GM21528 (cell line): ENCODE measurements around the gene DSG3.
"Not testable (repeated sequence)": the region's sequence is repeated elsewhere in the genome, so short reads cannot be mapped to it uniquely, and the experiment has no call there.

ENCODE experiments used
- ATAC-seq: cut with Tn5 transposase; IDR thresholded peaks from one replicate; pipeline ENCODE4 v1.9.1; 2021; ENCODE audit warnings: mild to moderate bottlenecking, moderate library complexity; ENCODE audit not compliant: unreplicated experiment, low FRiP score

Gene DSG3

GRCh38 chr18:31489311-31489710 is 41.8 kb downstream of the DSG3 start:
- ATAC-seq: no peak

- peak; percentile 67 for ATAC-seq
Measured at GRCh38 chr18:31490387-31490786, 42.8 kb downstream of the DSG3 start.

- no peak for ATAC-seq
Measured at GRCh38 chr18:31490833-31491232, 43.3 kb downstream of the DSG3 start.

- no peak for ATAC-seq
Measured at GRCh38 chr18:31491586-31491985, 44.0 kb downstream of the DSG3 start.

- ATAC-seq: no peak
Measured at GRCh38 chr18:31492671-31493070, 45.1 kb downstream of the DSG3 start.

GRCh38 chr18:31493171-31493570 is 45.6 kb downstream of the DSG3 start:
- no peak for ATAC-seq

GRCh38 chr18:31493941-31494340 is 46.4 kb downstream of the DSG3 start:
- ATAC-seq: no peak

GRCh38 chr18:31494705-31495244 is 47.2 kb downstream of the DSG3 start:
- not testable (repeated sequence) for ATAC-seq

- no peak for ATAC-seq
Measured at GRCh38 chr18:31497404-31497835, 49.9 kb downstream of the DSG3 start.

GRCh38 chr18:31497836-31498573 is 50.5 kb downstream of the DSG3 start, which contains the start of gene DSG2:
Gene DSG2, plus strand, starts transcription at chr18:31498177. Its CDS starts 75 bp downstream, at chr18:31498252.
- peak; percentile 58 for ATAC-seq

- no peak for ATAC-seq
Measured at GRCh38 chr18:31498574-31499524, 51.3 kb downstream of the DSG3 start.

GRCh38 chr18:31500051-31500688 is 52.6 kb downstream of the DSG3 start:
- peak; percentile 88 for ATAC-seq

GRCh38 chr18:31503011-31503410 is 55.5 kb downstream of the DSG3 start:
- no peak for ATAC-seq

GRCh38 chr18:31504455-31505147 is 57.1 kb downstream of the DSG3 start:
- no peak for ATAC-seq

- ATAC-seq: no peak
Measured at GRCh38 chr18:31505156-31505555, 57.6 kb downstream of the DSG3 start.

GRCh38 chr18:31506024-31506742 is 58.6 kb downstream of the DSG3 start:
- ATAC-seq: no peak

- not testable (repeated sequence) for ATAC-seq
Measured at GRCh38 chr18:31507124-31507523, 59.6 kb downstream of the DSG3 start.

- ATAC-seq: no peak
Measured at GRCh38 chr18:31508781-31509180, 61.2 kb downstream of the DSG3 start.

GRCh38 chr18:31509571-31509970 is 62.0 kb downstream of the DSG3 start:
- ATAC-seq: no peak
